A673 (cell line): Measurements from ENCODE around the gene ZPR1. TPM values are rescaled to one million over a fixed set of nuclear protein-coding genes. Genes with fewer than 3 reads are reported as not detected.

Experiments used
- BruUV-seq: library from RNA; stranded (reverse); fragments of 400-500 nt; replicated peaks from 2 replicates; lab custom pipeline; 2021; lab: Mats Ljungman, UMichigan
- CTCF ChIA-PET: fragments of 300-600 bp; sonication (Branson Sonifier 250); formaldehyde crosslinking; loops from one replicate; lab custom pipeline; 2022; ENCODE audit warnings: antibody characterized with exemption; lab: Charles Lee
- POLR2A ChIA-PET: fragments of 300-600 bp; sonication (Branson Sonifier 250); formaldehyde crosslinking; loops from one replicate; lab custom pipeline; 2022; ENCODE audit warnings: antibody characterized with exemption; ENCODE audit not compliant: low non-redundant PET; lab: Charles Lee
- DNase-seq: peaks from one replicate; pipeline ENCODE4 v3.0.0-alpha.2; 2015; ENCODE audit warnings: low spot score
- H3K27ac ChIP-seq: fragments of 200-600 bp; sonication (generic); 2 replicates; pipeline ENCODE4 v1.5.1; 2016; ENCODE audit warnings: mixed run types, low read depth, mild to moderate bottlenecking, mixed read lengths, antibody characterized with exemption, low read length; ENCODE audit not compliant: poor library complexity, severe bottlenecking
- H3K27me3 ChIP-seq: fragments of 200-600 bp; sonication (generic); replicated peaks from 2 replicates; pipeline ENCODE4 v1.6.1; 2017; ENCODE audit warnings: mixed run types, low read depth, mild to moderate bottlenecking, mixed read lengths, antibody characterized with exemption, low read length; ENCODE audit not compliant: insufficient read depth, poor library complexity
- H3K36me3 ChIP-seq: fragments of 200-600 bp; sonication (generic); 2 replicates; pipeline ENCODE4 v1.6.1; 2016; ENCODE audit warnings: mixed run types, mild to moderate bottlenecking, mixed read lengths, antibody characterized with exemption, low read length; ENCODE audit not compliant: insufficient read depth, poor library complexity, severe bottlenecking
- H3K4me1 ChIP-seq: fragments of 200-600 bp; sonication (generic); 2 replicates; pipeline ENCODE4 v1.6.1; 2017; ENCODE audit warnings: mixed run types, mild to moderate bottlenecking, mixed read lengths, antibody characterized with exemption, low read length; ENCODE audit not compliant: insufficient read depth, poor library complexity, severe bottlenecking
- H3K4me3 ChIP-seq: fragments of 200-600 bp; sonication (generic); 2 replicates; pipeline ENCODE4 v1.5.1; 2016; ENCODE audit warnings: low read depth, mixed run types, mild to moderate bottlenecking, mixed read lengths, low read length; ENCODE audit not compliant: poor library complexity, severe bottlenecking
- H3K9me3 ChIP-seq: fragments of 200-600 bp; sonication (generic); 2 replicates; pipeline ENCODE4 v1.6.1; 2016; ENCODE audit warnings: mixed run types, low read depth, mild to moderate bottlenecking, mixed read lengths, antibody characterized with exemption, low read length; ENCODE audit not compliant: poor library complexity, severe bottlenecking
- CTCF ChIP-seq: fragments of 300-800, 200-600 bp; sonication (generic); conservative IDR thresholded peaks from 2 replicates; pipeline ENCODE4 v1.5.1; 2017; ENCODE audit warnings: low read depth, mild to moderate bottlenecking, antibody characterized with exemption, low read length, moderate library complexity, mixed read lengths
- EZH2 ChIP-seq: fragments of 200-600 bp; sonication (generic); IDR thresholded peaks from 2 replicates; pipeline ENCODE4 v1.6.1; 2017; ENCODE audit warnings: borderline replicate concordance, low read depth, mild to moderate bottlenecking, mixed read lengths, antibody characterized with exemption, low read length; ENCODE audit not compliant: poor library complexity, severe bottlenecking
- intact Hi-C: fragments of 100-400 bp; cut with micrococcal nuclease; formaldehyde crosslinking; loops from one replicate; pipeline ENCODE4 v1.10.0; 2022; ENCODE audit not compliant: unreplicated experiment
- total RNA-seq: library from RNA; stranded (reverse); gene quantifications from 2 replicates; pipeline ENCODE4 v1.2.3, GENCODE V29; 2021

The ZPR1 gene
- total RNA-seq, 1 experiment from 2014 or later = 109 TPM

DNA sequence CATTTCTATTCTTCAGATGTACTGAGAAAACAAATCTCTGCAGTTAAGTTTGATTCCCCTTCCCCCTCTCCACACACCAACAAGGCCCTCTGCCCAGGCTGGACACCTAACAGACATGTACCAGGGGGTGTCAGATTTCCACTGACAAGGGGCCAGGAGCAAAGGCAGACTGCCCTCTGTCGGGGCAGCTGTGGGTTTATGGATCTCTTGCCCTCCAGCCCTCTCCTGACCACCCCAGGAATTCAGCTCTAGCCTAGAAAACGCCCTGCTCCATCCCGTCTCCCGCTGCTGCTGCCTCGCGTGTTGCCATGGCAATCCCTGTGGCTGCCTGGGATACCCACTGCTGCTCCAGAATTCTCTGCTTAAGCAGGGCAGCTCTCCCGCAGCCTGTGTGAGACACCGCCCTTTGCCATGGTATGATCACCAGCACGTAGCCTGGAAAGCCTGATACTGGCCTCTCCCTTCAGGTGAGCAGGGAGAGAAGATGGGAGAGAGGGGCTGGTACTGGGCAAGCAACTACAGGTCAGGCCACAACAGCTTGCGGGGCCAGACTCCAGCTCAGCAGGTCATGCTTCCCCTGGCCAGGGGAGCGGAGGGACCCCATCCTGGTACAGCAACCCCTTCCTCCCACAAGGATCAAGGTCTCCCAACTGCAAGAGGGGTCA lies 56.6 kb downstream of the ZPR1 start:
- no peak for DNase-seq
- H3K9me3 ChIP-seq = no peaks in the 10 kb centered on the region
- TF ChIP-seq EZH2 (no peak), CTCF (no peak)
- peaks cover 7% of the 10 kb centered on the region for H3K27me3 ChIP-seq
- ChIA-PET CTCF (interaction anchor here (0.5 to 1.6 kb wide), 2 partner anchors 9 to 1015 kb away, joined by 5 to 10 read pairs; no protein-coding TSS in a partner anchor), POLR2A (no interaction called here)
- no peak overlapping the region for H3K27ac ChIP-seq
- intact Hi-C loops = loop anchor here (5.0 kb wide), 1 partner anchor 496 kb away; no protein-coding TSS in a partner anchor
- BruUV-seq = no TSS peak
- no peaks in the 10 kb centered on the region for H3K4me1 ChIP-seq
- no peaks in the 10 kb centered on the region for H3K36me3 ChIP-seq
- H3K4me3 ChIP-seq = no peak overlapping the region

DNA sequence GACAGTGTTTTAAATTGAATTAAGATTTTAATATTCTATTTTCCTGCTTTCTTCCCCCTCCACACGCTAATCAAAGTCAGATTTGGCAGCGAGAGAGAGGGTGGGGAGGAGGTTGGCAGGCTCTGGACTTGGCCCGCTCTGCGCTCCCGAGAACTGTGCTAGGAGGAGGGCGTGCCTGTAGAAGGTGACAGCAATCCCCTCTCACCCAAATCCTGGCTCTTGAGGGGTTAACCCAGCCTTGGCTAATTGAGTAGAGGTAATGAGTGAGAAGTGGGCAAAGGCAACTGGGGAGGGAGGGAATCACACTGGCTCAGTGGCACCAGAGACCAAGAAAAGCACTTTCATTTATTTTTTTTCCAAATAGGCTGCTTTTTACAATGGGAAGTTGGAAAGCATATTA lies 57.2 kb downstream of the ZPR1 start:
- TF ChIP-seq CTCF = no peak
- TF ChIP-seq EZH2 = no peak
- DNase-seq = no peak
- Histone ChIP-seq H3K27me3 (peaks cover 7% of the 10 kb centered on the region), H3K27ac (no peak overlapping the region), H3K36me3 (no peaks in the 10 kb centered on the region), H3K4me3 (no peak overlapping the region), H3K4me1 (no peaks in the 10 kb centered on the region), H3K9me3 (no peaks in the 10 kb centered on the region)
- intact Hi-C loops = loop anchor here (5.0 kb wide), 1 partner anchor 497 kb away; no protein-coding TSS in a partner anchor
- no TSS peak for BruUV-seq
- CTCF ChIA-PET = no interaction called here
- POLR2A ChIA-PET = no interaction called here

DNA sequence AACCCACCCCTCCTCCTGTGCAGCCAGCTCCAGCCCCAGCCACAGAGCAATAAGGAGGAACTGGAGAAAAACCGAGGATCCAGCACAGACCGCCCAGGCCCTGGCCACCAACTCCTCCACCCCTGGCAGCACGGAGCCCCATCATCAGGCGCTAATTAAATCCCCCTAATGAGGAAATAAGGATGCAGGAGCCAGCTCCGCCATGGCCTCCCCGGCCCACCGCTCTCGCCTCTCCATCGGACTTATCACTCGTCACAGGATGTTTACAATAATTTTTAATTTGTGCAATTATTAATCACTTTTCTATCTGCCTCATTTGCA lies 57.6 kb downstream of the ZPR1 start:
- TF ChIP-seq EZH2 (no peak), CTCF (no peak)
- ChIA-PET POLR2A (no interaction called here), CTCF (no interaction called here)
- no peaks in the 10 kb centered on the region for H3K9me3 ChIP-seq
- no peak overlapping the region for H3K27ac ChIP-seq
- intact Hi-C loops = loop anchor here (5.0 kb wide), 1 partner anchor 497 kb away; no protein-coding TSS in a partner anchor
- BruUV-seq = no TSS peak
- H3K4me3 ChIP-seq = no peak overlapping the region
- H3K27me3 ChIP-seq = peaks cover 7% of the 10 kb centered on the region
- no peaks in the 10 kb centered on the region for H3K4me1 ChIP-seq
- H3K36me3 ChIP-seq = no peaks in the 10 kb centered on the region
- no peak for DNase-seq
